Stimulated activated CD8-positive, alpha-beta memory T cell treated with anti-CD3 and anti-CD28 coated beads, Interleukin-15, amount 100 ng/mL, for 24 hours (primary cell): ENCODE data around the gene PDK4.
"Not testable (repeated sequence)": the region's sequence is repeated elsewhere in the genome, so short reads cannot be mapped to it uniquely, and the experiment has no call there.

Source experiments
- DNase-seq: peaks from one replicate; pipeline ENCODE4 v3.0.0-alpha.2; 2020; ENCODE audit warnings: low read depth

PDK4 gene

DNA sequence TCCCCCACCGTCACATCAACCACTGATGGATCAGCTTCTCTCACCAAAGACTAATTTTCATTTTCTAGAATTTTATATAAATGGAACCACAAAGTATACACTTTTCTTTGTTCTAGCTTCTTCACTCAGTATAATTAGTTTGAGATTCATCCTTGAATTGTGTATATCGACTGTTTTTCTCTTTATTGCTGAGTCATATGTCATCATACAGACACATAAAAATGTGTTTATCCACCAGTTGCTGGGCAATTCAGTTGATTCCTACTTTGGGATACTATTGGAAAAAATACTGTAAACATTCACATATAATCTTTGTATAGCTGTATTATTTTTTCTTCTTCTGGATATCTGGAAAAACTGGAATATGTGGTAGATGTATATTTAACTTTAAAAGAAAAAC, 26.6 kb downstream of the PDK4 start:
- no peak for DNase-seq

DNA sequence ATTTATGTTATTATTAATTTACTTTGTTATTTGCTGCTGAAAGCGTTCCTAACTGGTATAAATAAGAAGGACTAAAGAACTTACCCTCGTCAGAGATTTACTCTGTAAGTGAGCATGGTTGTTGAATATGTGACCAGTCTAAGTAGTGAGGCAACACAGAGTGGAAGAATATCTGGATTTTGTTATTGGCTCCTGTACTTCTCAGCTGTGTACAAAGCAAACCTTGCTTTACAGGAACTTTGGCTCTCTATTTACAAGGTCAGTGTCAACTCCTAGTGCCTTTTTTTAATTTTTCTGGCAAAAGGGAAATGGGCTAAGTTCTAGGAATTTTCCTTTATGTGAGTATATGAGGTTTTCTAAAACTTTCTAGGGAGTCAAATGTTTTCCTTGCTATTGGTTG, 35.6 kb downstream of the PDK4 start:
- no peak for DNase-seq

DNA sequence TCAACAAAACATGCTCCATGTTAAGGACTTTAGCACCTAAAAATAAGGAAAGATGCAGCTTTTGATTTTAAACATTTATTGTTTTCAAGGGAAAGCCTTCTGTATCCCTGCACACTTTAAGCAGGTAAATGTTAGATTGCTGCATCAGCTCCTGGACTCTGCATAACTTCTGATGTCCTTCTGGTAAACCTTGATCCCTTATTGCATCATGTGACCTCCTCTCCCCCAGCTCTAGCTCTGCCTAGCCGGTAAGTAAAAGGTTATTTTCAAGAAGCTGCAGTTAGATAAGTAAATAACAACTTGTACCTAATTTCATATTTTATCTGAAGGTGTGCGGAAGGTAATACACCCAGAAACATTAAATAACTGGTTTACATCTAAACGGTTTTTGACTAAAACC, 37.5 kb downstream of the PDK4 start:
- no peak for DNase-seq

DNA sequence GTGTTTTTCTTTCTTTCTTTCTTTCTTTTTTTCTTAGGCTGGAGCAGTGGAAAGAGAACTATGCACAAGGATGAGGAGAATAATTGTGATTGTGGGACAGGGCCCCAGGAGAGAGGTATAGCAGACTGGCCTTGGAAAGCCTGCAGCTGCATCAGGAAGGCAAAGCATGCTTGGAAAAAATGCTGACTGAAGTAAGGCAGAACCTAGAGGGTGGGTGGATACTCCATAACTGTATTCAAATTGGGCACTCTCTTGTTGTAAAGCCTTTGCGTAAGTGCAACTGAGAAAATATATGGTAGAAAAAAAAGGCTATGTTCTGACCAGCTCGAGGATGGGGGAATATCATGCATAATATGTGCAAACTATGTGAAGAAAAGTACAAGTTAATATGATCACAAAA, 39.5 kb downstream of the PDK4 start:
- no peak for DNase-seq

DNA sequence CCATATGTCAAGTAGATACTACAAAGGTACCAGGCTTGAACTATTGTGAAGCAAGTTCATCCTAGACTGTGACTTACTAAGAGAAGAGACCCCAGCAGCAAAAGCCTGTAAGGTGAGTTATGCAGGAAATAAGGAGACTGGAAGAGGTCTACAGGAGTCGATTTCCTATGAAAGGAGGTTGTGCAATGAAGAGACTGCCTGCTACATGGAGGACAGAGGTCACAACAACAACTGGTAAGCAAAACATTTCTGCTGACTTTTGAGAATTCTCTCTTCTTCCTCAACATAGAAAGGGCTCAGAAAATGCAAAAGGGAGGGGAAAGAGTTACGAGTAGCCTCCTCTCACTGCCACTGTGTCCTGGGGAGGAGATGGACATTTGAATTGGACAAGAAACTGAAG, 42.4 kb downstream of the PDK4 start:
- no peak for DNase-seq

DNA sequence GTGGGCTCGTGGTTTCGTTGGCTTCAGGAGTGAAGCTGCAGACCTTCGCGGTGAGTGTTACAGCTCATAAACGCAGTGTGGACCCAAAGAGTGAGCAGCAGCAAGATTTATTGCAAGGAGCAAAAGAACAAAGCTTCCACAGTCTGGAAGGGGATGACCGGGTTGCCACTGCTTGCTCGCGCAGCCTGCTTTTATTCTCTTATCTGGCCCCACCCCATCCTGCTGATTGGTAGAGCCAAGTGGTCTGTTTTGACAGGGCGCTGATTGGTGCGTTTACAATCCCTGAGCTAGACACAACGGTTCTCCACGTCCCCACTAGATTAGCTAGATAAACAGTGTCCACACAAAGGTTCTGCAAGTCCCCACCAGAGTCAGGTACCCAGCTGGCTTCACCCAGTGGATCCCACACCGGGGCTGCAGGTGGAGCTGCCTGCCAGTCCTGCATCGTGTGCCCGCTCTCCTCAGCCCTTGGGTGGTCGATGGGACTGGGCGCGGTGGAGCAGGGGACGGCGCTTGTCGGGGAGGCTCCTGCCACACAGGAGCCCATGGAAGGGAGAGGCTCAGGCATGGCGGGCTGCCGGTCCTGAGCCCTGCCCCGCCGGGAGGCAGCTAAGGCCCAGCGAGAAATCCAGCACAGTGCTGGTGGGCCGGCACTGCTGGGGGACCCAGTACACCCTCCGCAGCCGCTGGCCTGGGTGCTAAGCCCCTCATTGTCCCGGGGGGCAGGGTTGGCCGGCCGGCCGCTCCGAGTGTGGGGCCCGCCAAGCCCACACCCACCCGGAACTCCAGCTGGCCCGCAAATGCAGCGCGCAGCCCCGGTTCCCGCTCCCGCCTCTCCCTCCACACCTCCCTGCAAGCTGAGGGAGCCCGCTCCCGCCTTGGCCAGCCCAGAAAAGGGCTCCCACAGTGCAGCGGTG, 44.0 kb downstream of the PDK4 start:
- not testable (repeated sequence) for DNase-seq

DNA sequence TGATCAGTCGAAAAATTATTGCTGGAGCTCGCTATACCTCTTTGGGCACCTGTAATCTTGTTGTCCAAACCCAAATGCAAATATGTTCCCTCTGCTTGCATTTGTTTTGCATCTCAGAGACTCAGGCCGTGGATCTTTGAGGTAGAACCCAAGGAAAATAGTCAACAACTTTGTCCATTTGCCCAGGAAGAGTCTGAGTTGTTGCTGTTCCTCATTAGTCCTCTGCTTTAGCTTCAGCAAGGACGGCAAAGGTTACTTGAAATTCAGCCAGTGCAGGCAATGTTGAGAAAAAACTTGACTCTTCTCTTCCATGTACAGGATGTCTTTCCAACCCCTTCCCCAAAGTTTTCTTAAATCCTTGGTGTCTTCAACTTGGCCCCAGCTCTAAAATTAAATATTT, 45.8 kb downstream of the PDK4 start:
- no peak for DNase-seq

DNA sequence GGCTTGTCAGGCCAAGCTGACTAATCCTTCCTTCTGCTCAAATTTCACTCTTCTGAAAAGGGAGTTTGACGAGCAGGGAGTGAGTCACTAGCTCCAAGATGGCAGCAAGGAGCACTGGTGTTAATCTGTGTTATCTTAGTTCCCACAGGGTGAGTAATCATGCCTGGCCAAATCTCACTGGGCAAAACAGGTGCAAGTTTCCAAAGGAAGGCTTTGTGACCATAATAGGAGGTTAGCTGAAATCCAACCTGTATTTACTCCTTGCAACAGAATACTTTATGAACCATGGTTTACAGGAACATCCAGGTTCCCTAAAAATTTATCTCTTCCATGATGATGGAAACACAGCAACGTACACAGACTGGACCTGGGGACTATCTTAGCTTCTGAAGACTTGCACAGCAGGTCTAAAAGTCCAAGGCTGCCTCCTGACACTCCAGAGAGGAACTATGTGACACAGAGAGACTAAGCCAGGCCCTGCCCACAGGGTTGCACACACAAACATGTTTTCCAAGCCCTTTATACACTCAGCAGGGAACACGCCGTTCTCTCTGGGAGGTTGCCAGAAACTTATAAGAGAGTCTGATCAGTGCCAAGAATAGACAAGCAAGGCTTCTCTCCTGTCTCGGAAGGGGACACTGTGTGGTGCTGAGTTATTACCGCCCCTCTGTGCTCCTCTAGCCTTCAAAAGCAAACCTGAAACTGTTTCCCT, 46.3 kb downstream of the PDK4 start:
- DNase-seq = no peak

DNA sequence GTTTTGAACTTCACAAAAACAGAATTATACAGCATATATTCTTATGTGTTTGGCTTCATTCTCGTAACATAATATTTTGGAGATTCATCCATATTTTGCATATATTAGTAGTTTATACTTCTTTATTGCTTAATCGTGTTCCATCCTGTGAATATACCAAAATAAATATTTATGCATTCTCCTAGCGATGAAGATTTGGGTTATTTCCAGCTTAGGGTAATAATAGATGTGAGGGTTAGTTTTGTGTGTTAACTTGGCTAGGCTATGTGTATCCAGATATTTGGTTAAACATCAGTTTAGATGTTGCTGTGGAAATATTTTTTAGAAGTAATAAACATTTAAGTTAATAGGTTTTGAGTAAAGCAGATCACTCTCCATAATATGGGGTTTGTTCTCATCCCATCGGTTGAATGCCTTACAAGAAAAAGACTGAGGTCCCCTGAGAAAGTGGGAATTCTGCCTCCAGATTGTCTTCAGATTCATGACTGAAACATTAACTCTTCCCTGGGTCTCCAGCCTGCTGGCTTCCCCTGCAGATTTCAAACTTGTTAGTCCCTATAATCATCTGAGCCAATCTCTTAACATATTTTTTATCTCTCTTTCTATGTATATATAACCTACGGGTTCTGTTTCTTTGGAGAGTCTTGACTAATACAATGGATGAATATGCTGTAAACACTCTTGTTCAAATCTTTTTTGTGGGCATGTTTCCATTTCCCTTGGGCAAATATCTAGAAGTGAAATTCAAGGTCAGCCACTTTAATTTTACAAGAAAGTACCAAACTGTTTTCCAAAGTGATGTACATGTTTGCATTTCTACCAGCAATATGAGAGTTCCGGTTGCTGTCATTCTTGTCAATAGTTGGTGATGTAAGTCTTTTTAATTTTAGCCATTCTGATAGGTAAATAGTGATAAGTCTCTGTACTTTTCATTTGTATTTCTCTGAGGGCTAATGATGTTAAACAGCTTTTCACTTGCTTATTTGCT, 48.7 kb downstream of the PDK4 start:
- no peak for DNase-seq

DNA sequence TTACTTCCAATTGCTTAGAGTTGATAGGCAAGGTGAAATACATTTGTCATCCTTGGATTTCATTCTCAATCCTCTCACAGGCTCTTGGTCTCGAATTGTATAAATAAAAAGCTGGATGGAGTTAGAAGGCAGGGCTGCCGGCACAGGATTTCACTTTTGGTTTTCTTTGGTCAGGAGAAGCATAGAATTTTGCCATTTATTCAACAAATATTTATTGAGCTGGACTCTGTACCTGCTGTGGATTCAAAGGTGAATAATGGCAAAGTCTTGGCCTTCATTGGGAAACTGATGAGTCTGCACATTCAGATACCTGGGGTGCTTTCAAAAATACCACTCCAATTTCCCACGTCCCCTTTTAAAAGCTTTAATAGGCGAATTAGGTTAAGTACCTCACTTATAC, 49.7 kb downstream of the PDK4 start:
- DNase-seq = no peak

DNA sequence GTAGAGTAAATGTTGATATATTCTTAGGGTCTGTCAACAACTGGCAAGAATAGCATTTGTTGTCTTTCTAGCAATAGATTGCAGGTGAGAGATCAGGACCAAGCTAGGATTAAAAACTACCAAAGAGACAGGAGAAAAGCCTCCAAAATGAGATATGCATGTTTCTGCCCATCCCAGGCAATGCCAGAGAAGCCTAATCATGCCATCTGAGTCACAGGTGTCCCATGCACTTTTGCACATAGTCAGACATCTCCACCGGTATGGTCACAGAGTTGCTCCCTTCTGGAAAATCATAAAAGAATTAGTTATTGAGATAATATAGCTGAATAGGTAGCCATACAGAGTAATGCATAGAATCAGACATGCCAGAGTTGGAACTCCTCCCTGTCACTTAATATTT, 50.6 kb downstream of the PDK4 start:
- DNase-seq = no peak

DNA sequence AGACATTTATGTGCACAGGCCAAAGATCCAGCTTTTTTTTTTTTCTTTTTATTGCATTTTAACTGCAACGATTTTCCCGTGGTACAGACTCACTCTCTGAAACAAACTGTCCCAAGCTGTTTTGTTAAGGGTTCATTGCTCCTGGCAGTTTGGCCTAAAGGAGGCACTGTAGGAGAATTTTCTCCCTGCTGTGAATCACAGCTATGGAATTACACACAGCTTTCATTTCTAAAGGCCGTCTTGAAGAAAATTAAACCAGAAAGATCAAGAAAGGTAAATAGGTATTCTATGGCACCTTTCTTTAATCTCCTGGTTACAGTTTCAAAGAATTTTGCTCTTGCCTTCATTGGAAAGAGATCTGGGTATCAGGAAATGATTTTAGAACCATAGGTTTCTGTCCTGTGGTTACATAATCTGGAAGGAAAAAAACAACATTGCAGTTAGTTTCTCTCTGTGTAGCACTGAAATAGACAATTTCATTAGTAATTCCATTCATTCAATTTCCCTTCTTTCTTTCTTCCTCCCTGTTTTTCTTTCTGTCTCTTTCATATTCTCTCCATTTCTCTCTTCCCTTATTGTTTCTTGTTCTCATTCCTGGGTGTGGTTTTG, 51.2 kb downstream of the PDK4 start:
- DNase-seq = no peak

DNA sequence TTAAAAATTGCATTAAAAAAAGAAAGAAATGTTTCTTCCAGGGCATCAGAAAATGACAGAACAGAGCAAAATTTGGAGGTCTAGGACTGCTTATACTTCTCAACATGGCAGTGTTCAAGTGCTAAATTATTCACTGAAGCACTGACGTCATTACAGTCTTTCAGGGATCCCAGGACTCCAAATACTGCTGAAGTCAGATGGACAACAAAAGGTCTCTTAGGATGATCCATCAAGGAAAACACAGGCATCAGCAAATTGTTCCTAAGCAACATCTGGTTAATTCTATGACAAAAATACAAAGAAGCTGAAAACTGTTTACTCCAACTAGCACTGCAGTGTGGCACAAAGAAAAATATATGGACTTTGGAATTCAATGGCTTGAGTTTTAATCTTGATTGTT, 52.1 kb downstream of the PDK4 start:
- DNase-seq = no peak

DNA sequence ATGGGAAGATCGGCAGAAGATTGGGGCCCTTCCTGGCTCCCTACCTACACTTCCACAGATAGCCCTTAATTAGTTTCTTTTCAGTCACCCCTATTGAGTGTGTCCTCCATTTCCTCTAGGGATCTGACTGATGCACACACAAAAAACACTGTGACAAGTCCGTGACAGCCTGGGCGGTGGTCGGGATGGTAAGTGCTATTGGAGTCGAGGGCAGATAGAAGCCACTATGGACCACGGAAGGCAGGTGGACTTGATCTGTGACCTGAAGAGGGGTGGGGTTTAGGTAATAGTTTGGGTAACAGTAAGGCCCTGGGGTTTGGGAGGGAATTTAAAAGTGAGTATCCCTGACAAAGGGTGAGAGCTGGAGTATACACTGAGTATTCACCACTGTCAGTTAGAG, 53.0 kb downstream of the PDK4 start:
- no peak for DNase-seq

DNA sequence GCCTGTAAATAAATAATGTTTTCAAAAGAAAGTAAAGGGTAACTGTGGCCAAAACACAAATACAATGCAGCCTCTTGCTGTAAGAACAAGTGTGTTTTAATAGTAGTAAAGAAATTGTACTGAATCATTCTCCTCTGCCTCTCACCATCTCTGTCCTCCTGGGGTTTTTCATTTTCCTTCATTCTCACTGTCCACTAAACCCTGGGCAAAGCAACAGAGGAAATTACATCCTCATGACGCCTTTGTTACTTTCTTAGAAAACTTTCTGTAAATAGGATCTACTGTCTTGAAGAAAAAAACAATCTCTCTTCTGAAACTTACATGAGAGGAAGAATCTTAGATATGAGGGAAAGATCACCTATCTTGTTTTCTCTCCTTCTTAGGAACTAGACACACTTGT, 56.0 kb downstream of the PDK4 start:
- DNase-seq = no peak

DNA sequence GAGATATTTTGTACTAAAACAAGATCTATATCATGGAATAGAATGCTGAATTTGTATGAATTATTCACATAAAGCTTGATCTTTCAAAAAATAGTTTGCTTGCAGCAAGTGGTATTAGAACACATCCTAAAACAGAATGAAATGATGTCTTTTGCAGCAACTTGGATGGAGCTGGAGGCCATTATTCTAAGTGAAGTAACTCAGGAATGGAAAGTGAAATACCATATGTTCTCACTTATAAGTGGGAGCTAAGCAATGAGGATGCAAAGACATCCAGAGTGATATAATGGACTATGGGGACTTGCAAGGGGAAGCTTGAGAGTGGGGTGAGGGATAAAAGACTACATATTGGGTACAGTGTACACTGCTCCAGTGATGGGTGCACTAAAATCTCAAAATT, 56.9 kb downstream of the PDK4 start:
- DNase-seq = no peak

DNA sequence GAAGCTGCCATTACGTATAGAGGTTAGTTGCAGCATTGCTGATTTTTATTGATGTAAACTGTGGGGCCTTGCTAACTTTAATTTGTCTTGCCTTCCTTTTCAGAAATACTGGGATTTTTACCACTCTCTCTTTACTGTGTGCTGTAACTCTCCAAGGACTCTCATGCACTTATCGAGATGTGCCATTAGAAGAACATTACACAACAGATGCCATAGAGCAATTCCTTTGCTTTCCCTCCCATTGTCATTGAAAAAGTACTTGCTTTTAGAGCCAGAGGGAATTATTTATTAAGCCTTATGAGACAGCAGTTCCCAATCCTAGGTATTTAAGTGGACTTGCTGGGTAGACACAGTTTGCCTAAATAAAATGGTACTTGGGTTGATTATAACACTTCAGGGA, 58.8 kb downstream of the PDK4 start:
- DNase-seq = no peak

DNA sequence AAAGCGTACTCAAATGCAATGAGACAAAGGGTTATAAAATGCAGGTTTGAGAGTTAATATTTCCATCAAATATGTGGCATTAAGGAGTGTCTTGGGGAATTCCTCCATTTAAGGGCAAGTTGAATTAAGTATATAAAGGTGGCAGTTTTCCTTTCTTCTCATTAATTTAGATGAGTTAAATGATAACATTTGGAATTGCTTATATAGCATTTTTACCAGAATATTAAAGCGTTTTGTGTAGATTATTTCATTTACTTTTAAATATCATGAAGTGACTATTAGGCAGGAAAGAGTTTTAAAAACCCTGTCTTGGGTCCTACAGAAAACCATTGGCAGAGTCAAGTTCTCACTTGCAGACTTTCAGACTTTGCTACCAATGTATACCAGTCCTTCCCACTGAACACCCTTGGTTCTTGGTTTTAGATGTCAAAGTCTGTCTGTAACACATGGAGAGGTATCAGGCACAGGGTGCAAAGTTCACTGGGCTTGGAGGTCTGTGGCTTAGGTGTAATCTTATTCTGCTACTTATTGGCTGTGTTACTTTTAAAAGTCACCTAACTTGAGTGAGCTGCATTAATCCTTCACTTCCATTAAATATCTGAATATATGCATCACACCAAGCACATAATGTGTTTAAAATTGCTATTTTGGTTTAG, 59.5 kb downstream of the PDK4 start:
- DNase-seq = no peak

DNA sequence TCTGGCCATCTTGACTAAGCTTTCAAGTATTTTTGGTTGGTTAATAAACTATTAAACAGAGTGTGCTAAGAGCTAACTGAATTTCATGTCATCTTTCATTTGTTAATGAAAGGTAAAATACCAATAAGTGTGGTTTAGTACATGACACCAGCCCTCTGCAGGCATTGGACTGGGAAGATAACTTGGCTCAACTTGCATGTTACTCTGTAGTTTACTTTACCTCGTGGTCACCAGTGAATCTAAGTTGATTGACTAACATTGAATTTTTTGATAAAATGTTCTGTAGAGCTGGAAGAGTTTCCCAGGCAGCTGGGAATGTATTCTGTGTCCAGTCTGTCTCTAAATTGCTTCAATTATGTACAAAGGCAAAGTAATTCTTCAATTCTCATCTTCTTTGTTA, 60.7 kb downstream of the PDK4 start:
- DNase-seq = no peak

DNA sequence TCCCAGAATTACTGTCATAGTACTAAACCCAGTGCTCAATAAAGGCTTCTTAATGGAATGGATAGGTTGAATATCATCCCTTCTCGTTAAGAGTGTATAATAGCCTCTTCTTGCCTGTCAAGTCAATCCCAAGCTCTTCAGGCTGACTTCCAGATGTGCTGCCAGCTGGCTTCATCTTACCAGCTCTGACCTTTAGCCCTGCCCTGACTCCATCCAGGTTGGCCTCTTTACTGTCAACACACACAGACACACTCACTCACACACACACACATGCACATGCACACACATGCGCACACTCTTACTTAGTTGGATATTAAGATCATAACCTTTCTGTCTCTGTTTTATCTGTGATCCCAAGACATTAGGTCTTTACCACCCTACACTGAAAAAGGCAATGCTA, 61.5 kb downstream of the PDK4 start:
- DNase-seq = no peak
